ENCODE measurements around the gene TTC7B. TPM values are rescaled to one million over a fixed set of nuclear protein-coding genes. Genes with fewer than 3 reads are reported as not detected.

TTC7B gene
- total and polyA plus RNA-seq, 2 donors (not counting 1 experiment from before 2014, with no cell fraction given) = 0.36 to 3.2 TPM

GRCh38 chr14:90811641-90812040 lies 4.6 kb downstream of the TTC7B start:
- peaks cover 0 to 1% (median 0%) of the 10 kb centered on the region in 3 donors for H3K9me3 ChIP-seq (ENCODE audit: control extremely low read depth in 1 of 3, control insufficient read depth in 2 of 3, insufficient read depth in 1 of 3, low read length in 2 of 3)
- TF ChIP-seq EZH2 (IDR thresholded peaks at IDR 0.05; ENCODE audit: borderline replicate concordance, insufficient read depth, low read depth, low read length, poor library complexity, severe bottlenecking) = no peak
- TF ChIP-seq, protein P1, sequence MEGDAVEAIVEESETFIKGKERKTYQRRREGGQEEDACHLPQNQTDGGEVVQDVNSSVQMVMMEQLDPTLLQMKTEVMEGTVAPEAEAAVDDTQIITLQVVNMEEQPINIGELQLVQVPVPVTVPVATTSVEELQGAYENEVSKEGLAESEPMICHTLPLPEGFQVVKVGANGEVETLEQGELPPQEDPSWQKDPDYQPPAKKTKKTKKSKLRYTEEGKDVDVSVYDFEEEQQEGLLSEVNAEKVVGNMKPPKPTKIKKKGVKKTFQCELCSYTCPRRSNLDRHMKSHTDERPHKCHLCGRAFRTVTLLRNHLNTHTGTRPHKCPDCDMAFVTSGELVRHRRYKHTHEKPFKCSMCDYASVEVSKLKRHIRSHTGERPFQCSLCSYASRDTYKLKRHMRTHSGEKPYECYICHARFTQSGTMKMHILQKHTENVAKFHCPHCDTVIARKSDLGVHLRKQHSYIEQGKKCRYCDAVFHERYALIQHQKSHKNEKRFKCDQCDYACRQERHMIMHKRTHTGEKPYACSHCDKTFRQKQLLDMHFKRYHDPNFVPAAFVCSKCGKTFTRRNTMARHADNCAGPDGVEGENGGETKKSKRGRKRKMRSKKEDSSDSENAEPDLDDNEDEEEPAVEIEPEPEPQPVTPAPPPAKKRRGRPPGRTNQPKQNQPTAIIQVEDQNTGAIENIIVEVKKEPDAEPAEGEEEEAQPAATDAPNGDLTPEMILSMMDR (IDR thresholded peaks at IDR 0.05) = no peak
- Mint-ChIP-seq H3K27ac (no peak overlapping the region), H3K4me3 (no peak overlapping the region), H3K27me3 (peaks cover 5% of the 10 kb centered on the region), H3K9me3 (ENCODE audit: insufficient read depth) (no peaks in the 10 kb centered on the region), H3K4me1 (peaks cover 3% of the 10 kb centered on the region)
- no peak overlapping the region for H3K4me3 ChIP-seq (ENCODE audit: control extremely low read depth in 1 of 5, extremely low read depth in 1 of 5, insufficient read depth in 1 of 5, low read depth in 2 of 5, low read length in 4 of 5)
- H2AFZ ChIP-seq (ENCODE audit: insufficient read depth, low read depth, low read length, poor library complexity, severe bottlenecking) = no peak overlapping the region
- WGBS (ENCODE audit: insufficient coverage) = 98% methylated on average over 7 of the region's 10 CpGs
- intact Hi-C loops (cut with micrococcal nuclease) = no loop called here
- ChIA-PET CTCF (no interaction called here), POLR2A (no interaction called here)
- DNase-seq = no peak
- H3K9ac ChIP-seq (ENCODE audit: low read length) = no peak overlapping the region
- no peak for ATAC-seq (ENCODE audit: low read depth)
- H3K27ac ChIP-seq (ENCODE audit: low read length in 2 of 2) = no peak overlapping the region
- H3K4me1 ChIP-seq (ENCODE audit: control insufficient read depth in 2 of 2, insufficient read depth in 2 of 2, low read length in 2 of 2) = peaks cover 6% of the 10 kb centered on the region in 2 donors
- H3K4me2 ChIP-seq (replicated peaks; ENCODE audit: low read depth, low read length, poor library complexity, severe bottlenecking) = no peak overlapping the region
- H4K20me1 ChIP-seq (ENCODE audit: control insufficient read depth, insufficient read depth, low read length, poor library complexity, severe bottlenecking) = no peaks in the 10 kb centered on the region
- no peaks in the 10 kb centered on the region for H3K36me3 ChIP-seq (replicated peaks in 1 of 2; ENCODE audit: control extremely low read depth in 1 of 2, control insufficient read depth in 1 of 2, extremely low read depth in 1 of 2, insufficient read depth in 2 of 2, low read length in 1 of 2)
- peaks cover 0 to 8% (median under 1%) of the 10 kb centered on the region in 4 experiments for H3K27me3 ChIP-seq (replicated peaks in 1 of 4; ENCODE audit: control extremely low read depth in 1 of 4, control insufficient read depth in 3 of 4, insufficient read depth in 4 of 4, low read length in 3 of 4)
- H3K79me2 ChIP-seq (ENCODE audit: control insufficient read depth, insufficient read depth, low read length) = no peaks in the 10 kb centered on the region

DNA sequence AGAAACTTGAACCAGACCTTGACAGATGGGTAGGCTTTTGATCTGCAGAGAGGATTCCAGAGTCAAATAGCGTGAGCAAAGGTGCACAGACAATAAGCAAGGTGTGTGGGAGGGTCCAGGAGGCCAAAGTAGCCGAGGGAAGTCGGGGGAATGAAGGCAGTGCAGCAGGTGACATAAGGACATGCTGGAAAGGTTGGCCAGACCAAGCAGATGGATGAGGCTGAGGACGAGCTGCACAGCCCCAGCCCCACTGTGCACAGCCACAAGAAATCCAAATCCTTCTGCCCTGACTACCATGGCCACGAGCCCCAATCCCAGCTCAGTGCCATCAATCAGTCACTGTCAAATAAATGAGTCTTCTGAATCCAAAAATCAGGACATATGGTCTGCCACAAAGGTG lies 5.4 kb downstream of the TTC7B start:
- Histone ChIP-seq H3K27me3 (replicated peaks in 1 of 4; ENCODE audit: control extremely low read depth in 1 of 4, control insufficient read depth in 3 of 4, insufficient read depth in 4 of 4, low read length in 3 of 4) (peaks cover 0 to 7% (median 0%) of the 10 kb centered on the region in 4 experiments), H3K4me2 (replicated peaks; ENCODE audit: low read depth, low read length, poor library complexity, severe bottlenecking) (no peak overlapping the region), H2AFZ (ENCODE audit: insufficient read depth, low read depth, low read length, poor library complexity, severe bottlenecking) (no peak overlapping the region), H3K9ac (ENCODE audit: low read length) (no peak overlapping the region), H4K20me1 (ENCODE audit: control insufficient read depth, insufficient read depth, low read length, poor library complexity, severe bottlenecking) (no peaks in the 10 kb centered on the region), H3K9me3 (ENCODE audit: control extremely low read depth in 1 of 3, control insufficient read depth in 2 of 3, insufficient read depth in 1 of 3, low read length in 2 of 3) (no peaks in the 10 kb centered on the region), H3K4me1 (ENCODE audit: control insufficient read depth in 2 of 2, insufficient read depth in 2 of 2, low read length in 2 of 2) (peaks cover 5% of the 10 kb centered on the region in 2 donors), H3K36me3 (replicated peaks in 1 of 2; ENCODE audit: control extremely low read depth in 1 of 2, control insufficient read depth in 1 of 2, extremely low read depth in 1 of 2, insufficient read depth in 2 of 2, low read length in 1 of 2) (no peaks in the 10 kb centered on the region), H3K27ac (ENCODE audit: low read length in 2 of 2) (no peak overlapping the region), H3K79me2 (ENCODE audit: control insufficient read depth, insufficient read depth, low read length) (no peaks in the 10 kb centered on the region), H3K4me3 (ENCODE audit: control extremely low read depth in 1 of 5, extremely low read depth in 1 of 5, insufficient read depth in 1 of 5, low read depth in 2 of 5, low read length in 4 of 5) (no peak overlapping the region)
- POLR2A ChIA-PET = no interaction called here
- no peaks in the 10 kb centered on the region for H3K9me3 Mint-ChIP-seq (ENCODE audit: insufficient read depth)
- no peak for TF ChIP-seq EZH2 (IDR thresholded peaks at IDR 0.05; ENCODE audit: borderline replicate concordance, insufficient read depth, low read depth, low read length, poor library complexity, severe bottlenecking)
- TF ChIP-seq, protein P1 (IDR thresholded peaks at IDR 0.05) = no peak
- no peak overlapping the region for H3K27ac Mint-ChIP-seq
- peaks cover 3% of the 10 kb centered on the region for H3K4me1 Mint-ChIP-seq
- CTCF ChIA-PET = interaction anchor here (0.6 kb wide), 1 partner anchor 115 kb away, joined by 3 read pairs; no protein-coding TSS in a partner anchor
- H3K27me3 Mint-ChIP-seq = peaks cover 5% of the 10 kb centered on the region
- ATAC-seq (ENCODE audit: low read depth) (no peak), DNase-seq (no peak)
- intact Hi-C loops (cut with micrococcal nuclease) = no loop called here
- WGBS (ENCODE audit: insufficient coverage) = 81% methylated on average over 4 of the region's 5 CpGs
- no peak overlapping the region for H3K4me3 Mint-ChIP-seq
